Measurements from ENCODE around the gene SFXN5.
"Not testable (repeated sequence)": the region's sequence is repeated elsewhere in the genome, so short reads cannot be mapped to it uniquely, and the experiment has no call there.

The SFXN5 gene

GRCh38 chr2:73071360-73072128, at the start of gene SFXN5:
Gene SFXN5, minus strand, starts transcription at chr2:73071712. Its CDS starts 7 bp downstream, at chr2:73071705.
- peak; percentile 96 for DNase-seq (ENCODE audit: low spot score)

DNA sequence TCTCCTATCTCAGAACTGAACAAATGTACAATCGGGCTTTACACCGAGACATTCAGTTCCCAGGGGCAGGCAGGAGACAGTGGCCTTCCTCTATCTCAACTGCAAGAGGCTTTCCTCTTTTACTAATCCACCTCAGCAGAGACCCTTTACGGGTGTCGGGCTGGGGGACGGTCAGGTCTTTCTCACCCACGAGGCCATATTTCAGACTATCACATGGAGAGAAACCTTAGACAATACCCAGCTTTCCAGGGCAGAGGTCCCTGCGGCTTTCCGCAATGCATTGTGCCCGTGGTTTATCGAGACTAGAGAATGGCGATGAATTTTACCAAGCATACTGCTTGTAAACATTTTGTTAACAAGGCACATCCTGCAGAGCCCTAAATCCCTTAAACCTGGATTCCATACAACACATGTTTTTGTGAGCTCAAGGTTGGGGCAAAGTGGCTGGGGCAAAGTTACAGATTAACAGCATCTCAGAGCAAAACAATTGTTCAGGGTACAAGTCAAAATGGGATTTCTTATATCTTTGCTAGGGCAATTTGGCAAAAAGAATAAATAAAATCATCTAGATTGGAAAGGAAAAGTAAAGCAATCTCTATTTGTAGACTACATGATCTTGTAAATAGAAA, 48.2 kb upstream of the SFXN5 start:
- not testable (repeated sequence) for DNase-seq (ENCODE audit: low spot score)

DNA sequence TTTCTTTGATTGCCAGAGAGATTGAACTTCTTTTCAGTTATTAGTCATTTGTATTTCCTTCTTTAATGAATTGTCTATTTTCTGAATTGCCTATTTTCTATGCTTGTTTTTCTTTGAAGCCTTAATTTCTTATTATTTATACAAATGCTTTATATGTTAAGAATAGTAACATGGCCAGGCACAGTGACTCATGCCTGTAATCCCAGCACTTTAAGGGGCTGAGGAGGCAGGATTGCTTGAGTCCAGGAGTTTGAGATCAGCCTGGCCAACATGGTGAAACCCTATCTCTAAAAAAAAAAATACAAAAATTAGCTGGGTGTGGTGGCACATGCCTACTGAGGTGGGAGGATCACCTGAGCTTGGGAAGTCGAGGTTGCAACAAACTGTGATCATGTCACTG, 45.9 kb upstream of the SFXN5 start:
- DNase-seq (ENCODE audit: low spot score): no peak

DNA sequence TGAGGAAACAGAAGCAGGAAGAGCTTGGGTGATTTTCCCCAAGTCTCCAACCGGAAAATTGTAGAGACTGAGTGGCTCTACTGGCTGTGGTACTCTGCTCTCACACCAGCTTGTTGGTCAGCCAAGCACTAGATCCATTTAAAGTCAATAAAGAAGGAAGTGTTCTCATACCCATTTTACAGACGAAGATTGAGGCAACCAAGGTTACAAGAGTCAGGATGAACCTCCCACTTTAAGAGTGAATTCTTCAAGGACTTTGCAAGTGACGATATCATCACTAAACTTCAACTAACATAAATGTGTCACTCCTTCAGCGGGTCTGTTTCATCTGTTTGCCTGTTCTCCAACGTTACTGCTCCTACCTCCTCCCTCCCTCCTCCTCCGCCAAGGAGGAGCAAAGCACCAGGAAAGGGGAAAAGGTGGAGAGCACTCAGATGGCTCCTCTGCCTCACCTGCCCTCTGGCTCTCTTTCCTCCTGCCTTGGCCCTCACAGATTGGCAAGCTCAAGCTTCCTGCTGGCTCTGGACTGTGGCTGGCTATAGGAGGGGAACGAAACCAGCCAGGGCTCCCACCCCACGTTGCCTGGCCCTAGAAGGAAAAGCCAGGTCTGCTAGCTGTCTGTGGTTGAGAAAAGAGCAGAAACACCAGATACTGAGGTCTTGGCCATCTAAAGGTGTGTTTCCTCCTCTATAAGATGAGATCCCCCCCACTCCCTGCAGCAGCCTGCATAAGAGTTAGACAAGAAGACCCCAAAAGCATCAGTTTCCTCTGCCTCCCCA, 44.9 kb upstream of the SFXN5 start:
- no peak for DNase-seq (ENCODE audit: low spot score)

DNA sequence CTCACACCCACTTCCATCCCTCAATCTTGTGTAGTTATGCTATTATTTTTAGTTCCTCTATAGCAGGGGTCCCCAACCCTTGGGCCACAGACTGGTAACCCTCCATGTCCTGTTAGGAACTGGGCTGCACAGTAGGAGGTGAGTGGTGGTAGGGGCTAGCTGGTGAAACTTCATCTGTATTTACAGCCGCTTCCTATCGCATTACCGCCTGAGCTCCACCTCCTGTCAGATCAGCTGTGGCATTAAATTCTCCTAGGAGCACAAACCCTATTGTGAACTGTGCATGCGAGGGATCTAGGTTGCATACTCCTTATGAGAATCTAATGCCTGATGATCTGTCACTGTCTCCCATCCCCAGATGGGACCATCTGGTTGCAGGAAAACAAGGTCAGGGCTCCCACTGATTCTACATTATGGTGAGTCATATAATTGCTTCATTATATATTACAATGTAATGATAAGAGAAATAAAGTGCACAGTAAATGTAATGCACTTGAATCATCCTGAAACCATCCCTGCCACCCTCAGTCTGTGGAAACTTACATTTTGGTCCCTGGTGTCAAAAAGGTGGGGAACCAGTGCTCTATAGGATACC, 42.9 kb upstream of the SFXN5 start:
- no peak for DNase-seq (ENCODE audit: low spot score)

DNA sequence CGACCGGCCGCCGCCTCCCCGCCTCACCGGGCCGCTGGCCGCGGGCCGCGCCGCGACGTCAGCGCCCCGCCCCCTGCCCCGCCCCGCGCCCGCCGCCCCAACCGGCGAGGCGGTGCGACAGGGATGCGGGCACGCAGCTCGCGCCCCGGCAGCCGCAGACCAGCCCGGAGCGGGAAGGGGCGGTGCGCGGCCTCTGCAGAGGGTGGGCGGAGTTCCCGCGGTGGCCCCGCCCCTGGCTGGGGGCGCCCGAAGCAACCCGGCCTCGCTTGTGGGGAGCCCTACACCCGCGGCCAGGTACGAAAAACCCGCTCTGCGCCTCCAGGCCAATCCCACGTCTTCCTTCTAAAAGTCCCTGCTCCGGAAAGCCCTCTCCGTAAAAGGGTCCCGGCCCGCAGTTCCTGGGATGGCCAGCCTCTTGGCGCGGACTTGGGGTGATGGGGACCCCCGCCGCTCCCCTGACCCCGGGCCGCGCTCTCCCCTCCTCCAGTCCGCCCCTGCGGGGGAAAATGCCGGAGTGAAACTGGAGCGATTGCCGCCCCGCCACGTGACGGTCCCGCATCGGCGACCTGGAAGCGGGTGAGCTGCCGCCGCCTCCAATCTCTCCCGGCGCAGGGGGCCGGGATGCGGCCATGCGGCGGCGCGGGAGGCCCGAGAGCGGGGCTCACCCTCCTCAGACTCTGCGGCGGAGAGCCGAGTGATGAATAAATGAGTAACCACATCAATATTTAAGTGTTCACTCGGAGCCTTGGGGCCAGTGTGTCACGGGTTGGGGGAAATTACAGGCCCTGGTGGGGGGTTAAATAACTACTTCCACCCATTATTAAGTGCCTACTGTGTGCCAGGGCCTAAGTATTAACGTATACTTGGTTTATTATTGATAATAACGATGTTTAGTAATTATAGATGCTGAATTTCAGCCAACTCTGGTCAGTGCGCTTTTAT, 41.7 kb upstream of the SFXN5 start, which contains the start of gene RAB11FIP5:
TSS of gene RAB11FIP5 (minus strand) at position 36 of the 942 bp plus-strand sequence. CDS start 171 bp downstream, outside the sequence.
- DNase-seq (ENCODE audit: low spot score): peak; percentile 81

DNA sequence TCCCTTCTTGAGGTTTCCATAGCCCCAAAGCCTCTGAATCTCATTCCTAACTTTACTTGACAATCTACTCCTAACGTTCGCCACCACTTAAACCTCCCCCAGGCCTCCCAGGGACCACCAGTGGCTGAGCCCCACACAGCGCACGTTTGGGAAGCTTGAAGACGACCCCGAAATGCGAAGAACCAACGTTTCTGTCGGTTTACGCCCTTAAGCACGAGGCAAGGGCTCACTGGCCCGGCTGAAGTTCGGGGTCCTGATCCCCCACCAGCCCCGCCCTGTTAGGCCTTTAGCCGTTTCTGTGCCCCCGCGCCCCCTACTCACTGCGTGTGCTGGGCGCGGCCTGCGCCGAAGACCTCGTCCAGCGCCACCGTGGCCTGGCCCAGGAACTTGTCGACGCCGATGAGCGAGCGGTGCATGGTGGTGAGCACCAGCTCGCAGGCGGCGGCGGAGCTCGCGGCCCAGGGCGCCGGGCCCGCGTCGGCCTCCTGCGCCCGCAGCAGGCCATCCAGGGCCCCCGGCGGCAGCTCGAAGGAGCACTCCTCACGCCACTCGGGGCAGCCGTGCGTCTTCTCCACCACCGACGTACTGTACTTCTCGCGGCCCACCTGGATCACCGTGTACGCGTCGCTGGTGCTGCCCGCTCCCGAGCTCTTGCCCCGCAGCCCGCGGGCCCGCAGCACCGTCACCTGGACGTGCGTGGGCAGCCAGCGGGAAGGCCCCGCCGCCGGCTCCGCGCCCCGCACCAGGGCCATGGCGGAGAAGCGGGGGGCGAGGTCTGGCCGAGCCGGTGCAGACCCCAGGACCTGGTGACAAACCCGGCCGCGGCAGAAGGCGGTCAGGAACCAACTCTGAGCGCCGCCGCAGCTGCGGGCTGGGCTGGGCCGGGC, 40.8 kb upstream of the SFXN5 start:
- peak; percentile 11 for DNase-seq (ENCODE audit: low spot score)

- DNase-seq (ENCODE audit: low spot score): no peak
Measured at GRCh38 chr2:73111073-73112025, 39.8 kb upstream of the SFXN5 start.

DNA sequence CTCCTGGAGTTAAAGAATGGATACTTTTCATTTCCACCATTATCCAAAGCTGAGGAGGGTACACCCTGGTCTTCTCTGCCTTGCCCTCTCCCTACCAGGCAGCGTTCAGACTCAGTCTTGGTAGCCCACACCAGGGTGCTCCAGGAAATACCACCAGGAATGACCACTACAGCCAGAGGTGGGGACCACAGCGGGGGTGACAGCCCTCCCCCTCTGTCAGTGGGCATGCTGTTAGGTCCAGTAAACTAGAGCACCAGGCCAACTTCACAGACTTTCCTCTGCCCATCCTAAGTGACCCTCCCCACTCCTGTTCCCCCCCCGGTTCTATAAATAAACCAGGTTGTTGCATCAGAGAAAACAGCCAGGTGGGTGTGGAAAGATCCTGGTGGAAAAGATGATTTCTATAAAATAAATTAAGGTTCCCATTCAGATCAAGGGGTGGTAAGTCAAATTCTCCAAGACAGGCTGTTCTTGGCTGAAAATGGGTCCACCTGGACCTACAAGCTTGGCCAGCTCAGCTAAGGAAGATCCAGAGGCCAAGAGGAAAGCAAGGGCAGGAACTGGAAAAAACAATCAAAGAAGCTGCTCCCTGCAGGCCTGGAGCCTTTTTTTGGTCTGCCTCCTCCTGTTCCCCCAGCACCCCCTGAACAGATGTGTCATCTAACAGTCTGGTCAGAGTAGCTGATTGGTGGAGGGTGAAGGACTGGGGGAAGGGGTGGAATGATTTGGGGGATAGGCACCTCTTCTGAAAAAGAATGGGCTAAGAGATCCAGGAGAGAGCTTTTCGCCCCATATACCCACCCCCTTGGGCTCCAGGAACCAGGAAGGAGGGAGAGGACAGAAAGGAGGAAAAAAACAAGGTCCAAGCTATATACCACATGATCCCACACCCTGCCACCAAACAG, 38.9 kb upstream of the SFXN5 start:
- DNase-seq (ENCODE audit: low spot score): no peak

GRCh38 chr2:73109431-73110167, 38.1 kb upstream of the SFXN5 start:
- DNase-seq (ENCODE audit: low spot score): no peak

GRCh38 chr2:73107211-73107926, 35.9 kb upstream of the SFXN5 start:
- DNase-seq (ENCODE audit: low spot score): peak; percentile 18

DNA sequence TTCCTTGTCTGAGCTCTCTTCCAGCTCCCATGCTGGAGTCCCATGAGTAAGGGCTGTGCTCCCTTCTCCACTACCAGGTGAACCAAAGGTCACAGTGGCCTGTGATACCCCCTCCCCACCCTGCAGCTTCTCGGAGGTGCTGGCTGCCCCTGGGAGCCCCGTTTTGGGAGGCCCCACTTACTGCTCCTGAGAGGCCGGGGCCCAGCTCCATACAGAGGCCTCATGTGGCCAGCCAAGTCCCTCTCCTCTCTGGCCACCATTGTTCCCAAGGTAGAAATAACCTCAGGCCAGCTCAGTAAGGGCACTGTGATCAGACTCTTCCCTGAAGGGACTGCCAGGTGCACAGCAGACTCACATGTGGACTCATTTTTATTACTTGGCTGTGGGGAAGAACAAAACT, 35.3 kb upstream of the SFXN5 start:
- DNase-seq (ENCODE audit: low spot score): no peak

DNA sequence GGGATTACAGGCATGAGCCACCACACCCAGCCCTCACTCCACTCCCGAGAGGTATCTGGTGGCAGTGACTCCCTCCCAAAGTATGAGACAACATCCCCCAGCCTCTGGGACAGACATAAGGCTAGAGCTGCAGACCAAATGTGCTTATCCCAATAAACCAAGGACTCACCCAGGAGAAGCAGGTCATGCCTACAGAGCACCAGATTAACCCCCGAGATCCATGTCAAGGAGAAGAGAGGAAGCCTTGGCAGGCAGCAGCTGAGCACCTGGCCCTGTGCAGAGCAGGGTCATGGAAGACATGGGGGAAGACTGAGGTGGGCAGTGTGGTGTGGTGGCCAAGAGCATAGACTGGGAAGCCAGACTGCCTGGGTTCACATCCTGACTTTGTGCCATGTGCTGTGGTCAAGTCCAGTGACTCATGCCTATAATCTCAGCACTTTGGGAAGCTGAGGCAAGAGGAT, 34.0 kb upstream of the SFXN5 start:
- no peak for DNase-seq (ENCODE audit: low spot score)

DNA sequence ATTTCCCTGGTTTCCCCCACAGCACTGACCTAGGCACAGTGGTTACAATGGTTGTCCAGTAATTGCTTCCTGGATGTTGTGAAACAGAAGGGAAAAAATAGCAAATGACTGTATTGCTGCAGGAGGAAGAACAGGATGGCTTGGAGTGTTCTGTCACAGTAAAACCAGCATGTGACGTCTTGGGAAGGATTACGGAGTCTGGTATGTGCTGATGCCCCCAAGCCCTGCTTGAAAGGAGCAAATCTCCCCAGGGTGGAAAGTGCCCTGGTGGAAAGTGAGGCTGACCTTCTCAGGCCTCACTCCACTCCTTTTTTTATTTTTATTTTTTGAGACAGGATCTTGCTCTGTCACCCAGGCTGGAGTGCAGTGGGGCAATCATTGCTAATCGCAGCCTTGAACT, 33.4 kb upstream of the SFXN5 start:
- DNase-seq (ENCODE audit: low spot score): no peak

DNA sequence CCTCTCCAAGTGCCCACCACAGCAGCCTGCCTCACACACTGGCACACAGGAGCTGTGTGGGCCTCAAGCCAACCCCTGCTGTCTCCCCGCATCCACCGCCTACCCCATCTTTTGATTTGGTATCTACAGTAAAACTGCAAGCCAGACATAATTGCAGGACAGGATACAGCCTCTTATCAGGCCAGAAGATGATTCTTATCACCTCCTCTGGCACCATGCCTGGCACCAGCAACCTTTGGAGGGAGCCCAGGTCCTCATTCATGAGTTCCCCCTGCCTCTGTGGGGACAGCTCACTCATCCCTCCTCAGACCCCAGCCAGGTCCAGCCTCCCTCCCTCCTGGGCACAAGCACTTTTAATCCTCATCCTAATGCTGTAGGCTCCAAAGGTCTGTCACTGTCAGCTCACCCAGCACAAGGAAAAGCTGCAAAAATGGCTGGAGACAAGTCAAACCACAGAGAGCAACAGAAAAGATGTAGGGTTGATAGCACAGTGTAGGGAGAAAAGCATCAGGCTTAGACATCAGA, 31.6 kb upstream of the SFXN5 start:
- DNase-seq (ENCODE audit: low spot score): no peak

DNA sequence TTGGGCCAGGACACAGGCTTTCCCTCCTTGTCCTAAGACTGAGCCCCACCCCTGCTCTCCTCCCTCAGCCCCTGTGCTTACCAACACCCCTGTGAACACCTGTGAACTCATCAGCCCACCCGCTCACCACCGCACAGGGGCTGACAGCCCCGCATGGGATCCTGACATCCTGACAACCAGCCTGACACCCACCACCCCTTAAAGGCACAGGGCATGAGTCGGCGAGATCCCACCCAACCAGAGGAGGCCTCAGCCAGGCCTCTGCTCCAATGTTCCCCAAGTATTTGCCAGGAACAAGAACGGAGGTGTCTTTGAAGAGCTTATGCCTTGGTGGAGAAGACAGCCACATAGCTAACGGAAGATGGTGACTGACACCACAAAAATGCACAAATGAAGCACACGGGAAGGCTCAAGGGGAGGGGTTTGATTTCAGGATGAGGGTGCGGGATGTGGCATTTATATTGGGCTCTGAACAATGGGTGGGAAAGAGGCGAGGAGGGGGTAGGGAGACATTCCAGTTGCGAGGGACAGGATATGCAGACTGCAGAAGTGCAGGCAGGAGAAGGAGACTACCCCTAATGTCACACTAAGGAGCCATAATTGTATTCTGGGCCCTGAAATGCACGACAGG, 30.2 kb upstream of the SFXN5 start:
- no peak for DNase-seq (ENCODE audit: low spot score)
